Stimulated activated CD8-positive, alpha-beta memory T cell treated with anti-CD3 and anti-CD28 coated beads, Interleukin-7, amount 100 ng/mL, for 24 hours (primary cell): ENCODE measurements around the gene DNASE1L1.
"Not testable (repeated sequence)": the region's sequence is repeated elsewhere in the genome, so short reads cannot be mapped to it uniquely, and the experiment has no call there.

Experiments used
- DNase-seq: peaks from one replicate; pipeline ENCODE4 v3.0.0-alpha.2; 2020; ENCODE audit warnings: low read depth

DNASE1L1 gene

DNA sequence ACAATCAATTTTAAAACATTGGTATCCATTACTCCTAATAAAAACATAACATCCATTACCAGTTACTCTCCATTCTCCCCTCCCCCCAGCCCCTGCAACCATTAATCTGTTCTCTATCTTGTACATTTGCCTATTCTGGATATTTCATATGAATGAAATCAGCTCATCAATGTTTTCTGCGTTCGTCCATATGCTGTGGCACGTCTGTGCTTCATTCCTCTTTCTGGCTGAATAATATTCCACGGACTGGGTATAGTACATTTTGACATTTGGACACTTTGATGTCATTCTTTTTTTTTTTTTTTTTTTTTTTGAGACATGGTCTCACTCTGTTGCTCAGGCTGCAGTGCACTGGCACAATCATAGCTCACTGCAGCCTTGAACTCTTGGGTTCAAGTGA is 5.2 kb downstream of the DNASE1L1 start:
- DNase-seq: no peak

- DNase-seq: no peak
Measured at GRCh38 chrX:154403192-154403591, 5.9 kb downstream of the DNASE1L1 start.

DNA sequence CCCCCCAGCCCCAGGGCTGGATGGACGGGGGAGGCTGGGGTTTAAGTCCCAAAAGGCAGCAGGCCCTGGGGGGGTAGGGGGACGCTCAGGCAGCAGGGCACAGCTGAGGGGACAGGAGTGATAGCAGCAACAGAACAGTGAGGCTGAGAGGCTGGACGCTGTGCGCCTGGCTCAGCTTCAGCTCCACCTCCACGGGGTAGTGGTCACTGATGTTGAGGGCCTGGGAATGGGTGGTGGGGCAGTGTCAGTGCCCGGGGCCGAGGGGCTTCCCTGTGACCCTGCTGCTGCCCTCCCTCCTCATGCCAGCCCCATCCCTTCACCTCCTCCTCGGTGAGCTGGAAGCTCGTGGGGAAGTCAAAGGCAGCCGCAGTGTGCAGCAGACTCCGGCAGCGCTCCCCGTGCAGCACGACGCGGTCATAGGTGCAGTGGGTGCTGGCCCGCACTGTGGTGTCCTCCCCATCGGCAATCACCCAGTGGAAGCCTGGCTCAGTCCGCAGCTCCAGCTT is 6.4 kb downstream of the DNASE1L1 start:
- DNase-seq: no peak

DNA sequence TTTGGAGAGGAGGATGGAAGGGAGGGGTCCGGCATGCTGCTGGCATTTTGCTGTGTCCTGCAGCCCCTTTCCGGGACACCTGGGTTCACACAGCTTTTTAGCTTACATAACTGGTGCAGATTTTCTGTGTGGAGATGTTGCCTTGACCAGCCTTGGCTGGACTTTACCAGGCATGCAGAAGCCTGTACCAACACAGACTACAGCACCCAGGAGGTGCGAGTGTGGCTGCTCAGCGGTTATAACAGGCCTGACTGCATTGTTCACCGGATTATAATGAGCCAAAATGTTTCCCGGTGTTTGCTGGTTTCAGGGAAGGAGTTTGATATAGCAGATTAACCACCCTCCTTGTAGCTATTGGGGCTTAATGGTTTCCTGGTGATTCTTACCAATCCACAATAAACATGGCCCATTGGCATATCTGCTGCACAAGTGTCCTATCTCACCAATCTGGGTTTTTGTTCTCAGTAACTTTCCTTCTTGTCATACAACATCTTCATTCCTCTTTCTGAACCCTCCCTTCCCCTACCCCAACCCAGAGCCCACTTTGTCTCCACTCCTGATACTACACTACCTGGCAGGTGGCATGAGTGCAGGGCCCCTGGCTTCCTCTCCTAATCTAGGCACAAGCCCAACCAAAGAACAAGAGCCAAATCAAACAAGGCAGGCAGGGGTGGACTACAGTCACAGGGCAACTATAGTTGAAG is 7.0 kb downstream of the DNASE1L1 start:
- DNase-seq: no peak

DNA sequence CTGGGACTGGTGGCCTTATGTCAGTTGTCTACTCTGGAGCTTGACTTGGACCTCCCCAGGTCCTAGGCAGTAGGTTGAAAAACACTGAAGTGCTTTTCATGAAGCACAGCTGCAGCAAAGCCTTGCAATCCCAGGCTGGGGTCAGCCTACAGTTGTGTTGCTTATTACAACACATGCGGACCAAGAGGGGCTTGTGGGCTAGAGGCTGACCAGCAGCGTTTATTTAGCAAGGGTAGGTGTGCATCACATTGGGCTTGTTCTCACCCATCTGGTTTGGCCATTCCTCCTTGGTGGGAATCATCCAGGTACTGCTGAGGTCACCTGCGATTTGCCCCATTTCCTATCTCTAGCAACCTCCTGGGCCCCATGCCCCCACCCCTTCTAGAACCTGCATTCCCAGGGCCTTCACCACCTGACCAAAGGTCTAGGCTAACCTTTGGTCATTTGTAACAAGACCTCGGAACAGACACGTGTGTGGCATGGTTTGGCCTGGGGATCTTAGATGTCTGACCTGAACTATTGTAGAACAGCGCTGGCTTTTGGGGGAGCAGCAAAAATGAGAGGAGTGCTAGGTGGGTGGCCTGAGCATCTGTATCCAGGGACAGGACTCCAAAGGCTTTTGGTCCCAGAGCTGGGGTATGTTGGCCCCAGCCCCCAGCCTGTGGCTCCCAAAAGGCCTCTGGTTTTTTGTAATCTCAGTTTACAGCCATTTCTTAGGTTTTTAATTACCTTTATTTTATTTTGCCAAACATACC is 7.8 kb downstream of the DNASE1L1 start:
- no peak for DNase-seq

DNA sequence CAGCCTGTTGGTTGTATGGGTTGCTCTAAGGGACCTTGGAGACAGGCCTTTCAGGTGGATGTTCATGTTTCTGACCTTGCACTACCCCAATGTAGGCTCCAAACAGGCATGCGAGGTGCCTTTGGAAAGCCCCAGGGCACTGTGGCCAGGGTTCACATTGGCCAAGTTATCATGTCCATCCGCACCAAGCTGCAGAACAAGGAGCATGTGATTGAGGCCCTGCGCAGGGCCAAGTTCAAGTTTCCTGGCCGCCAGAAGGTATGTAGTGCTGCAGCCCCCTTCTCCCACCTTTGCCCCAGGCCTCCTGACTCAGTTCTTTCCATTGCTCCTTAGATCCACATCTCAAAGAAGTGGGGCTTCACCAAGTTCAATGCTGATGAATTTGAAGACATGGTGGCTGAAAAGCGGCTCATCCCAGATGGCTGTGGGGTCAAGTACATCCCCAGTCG is 8.7 kb downstream of the DNASE1L1 start:
- DNase-seq: not testable (repeated sequence)

- no peak for DNase-seq
Measured at GRCh38 chrX:154399527-154400368, 9.3 kb downstream of the DNASE1L1 start.

DNA sequence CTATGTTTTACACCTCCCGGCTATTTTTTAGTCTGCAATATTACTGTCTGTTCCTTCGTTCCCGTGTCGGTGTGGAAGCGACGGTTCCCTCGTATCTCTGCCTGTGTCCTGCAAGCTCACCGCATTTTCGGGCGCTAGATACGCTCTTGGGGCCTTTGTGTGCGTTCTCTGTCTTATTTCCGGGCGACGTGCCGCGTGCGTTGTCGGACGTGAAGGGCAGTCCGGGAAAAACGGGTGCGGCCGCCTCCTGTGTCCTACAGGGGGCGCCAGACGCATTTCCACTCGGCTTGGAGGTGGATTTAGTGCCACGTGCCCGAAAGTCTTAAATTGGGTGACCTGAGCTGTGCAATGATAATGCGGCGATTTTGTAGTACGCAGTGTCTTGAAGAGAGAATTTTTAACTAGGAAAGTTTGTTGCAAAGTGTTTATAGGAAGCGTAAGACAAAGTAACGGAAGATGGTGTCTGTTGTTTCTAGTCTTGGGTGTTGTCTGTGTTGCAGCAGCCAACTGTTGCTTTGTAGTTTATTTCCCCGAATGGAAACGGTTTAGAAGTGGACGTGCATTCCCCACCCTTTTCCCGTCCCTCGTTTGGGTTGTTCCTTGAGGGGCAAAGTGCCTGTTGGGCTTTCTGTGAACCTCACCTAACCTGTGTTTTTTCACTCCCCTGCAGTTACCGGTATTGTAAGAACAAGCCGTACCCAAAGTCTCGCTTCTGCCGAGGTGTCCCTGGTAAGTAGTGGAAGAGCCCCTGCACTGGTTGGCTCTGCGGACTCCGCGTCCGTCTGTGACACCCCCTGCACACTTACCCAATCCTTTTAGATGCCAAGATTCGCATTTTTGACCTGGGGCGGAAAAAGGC is 10.2 kb downstream of the DNASE1L1 start:
- peak; percentile 51 for DNase-seq

GRCh38 chrX:154397888-154398667 is 11.0 kb downstream of the DNASE1L1 start, which contains the start of gene RPL10:
Gene RPL10, plus strand, starts transcription at chrX:154398377. Its CDS starts 143 bp downstream, at chrX:154398520.
- peak; percentile 65 for DNase-seq

GRCh38 chrX:154396973-154397887 is 11.8 kb downstream of the DNASE1L1 start:
- peak; percentile 45 for DNase-seq

- DNase-seq: not testable (repeated sequence)
Measured at GRCh38 chrX:154396363-154396762, 12.7 kb downstream of the DNASE1L1 start.

GRCh38 chrX:154389812-154390747 is 19.0 kb downstream of the DNASE1L1 start:
- not testable (repeated sequence) for DNase-seq

DNA sequence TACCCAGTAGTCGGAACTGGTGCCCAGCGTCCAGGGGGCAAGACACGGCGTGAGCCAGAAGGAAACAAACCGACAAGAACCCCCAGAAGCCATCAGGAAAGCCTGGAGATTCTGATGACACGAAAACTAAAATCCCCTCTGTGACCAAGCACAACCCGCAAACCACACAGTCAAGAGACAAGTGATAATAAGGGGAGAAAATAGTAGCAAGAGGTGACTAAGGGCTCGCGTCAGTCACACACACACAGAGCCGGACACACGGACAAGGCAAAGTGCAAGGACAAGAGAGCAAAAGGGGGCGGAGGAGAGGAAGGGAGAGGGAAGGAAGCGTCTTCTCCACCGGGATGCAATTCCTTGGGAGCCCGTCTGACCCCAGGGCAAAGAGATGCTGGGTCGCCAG is 20.4 kb downstream of the DNASE1L1 start:
- not testable (repeated sequence) for DNase-seq

- DNase-seq: not testable (repeated sequence)
Measured at GRCh38 chrX:154388094-154388493, 21.0 kb downstream of the DNASE1L1 start.

DNA sequence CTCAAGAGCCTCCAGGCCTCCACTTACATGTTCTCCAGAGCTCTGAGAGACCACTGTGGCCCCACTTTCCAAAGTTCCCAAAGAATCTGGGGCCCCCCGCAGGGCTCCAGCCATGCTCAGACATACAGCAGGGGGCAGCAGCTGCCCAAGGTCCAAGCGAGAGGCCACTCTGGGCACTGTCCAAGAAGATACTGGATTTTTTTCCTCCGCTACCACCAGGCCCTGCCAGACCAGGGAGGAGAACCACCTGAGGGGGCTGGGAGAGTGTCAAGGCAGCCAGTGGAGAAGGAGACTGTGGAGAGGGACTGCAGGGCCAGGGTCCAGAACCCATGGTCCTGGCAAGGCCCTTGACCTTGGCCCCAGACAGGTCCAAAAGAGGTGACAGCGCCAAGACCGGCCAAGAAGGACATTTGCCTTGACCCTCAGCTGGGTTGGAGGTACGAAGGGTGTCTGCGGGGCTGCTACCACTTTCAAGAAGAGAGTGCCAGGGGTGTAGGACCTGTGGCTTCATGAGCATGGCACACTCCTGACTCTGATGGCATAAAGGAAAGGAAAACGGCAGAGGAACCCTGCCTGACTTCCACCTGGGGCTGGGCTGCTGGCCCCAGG is 24.7 kb downstream of the DNASE1L1 start:
- DNase-seq: no peak

DNA sequence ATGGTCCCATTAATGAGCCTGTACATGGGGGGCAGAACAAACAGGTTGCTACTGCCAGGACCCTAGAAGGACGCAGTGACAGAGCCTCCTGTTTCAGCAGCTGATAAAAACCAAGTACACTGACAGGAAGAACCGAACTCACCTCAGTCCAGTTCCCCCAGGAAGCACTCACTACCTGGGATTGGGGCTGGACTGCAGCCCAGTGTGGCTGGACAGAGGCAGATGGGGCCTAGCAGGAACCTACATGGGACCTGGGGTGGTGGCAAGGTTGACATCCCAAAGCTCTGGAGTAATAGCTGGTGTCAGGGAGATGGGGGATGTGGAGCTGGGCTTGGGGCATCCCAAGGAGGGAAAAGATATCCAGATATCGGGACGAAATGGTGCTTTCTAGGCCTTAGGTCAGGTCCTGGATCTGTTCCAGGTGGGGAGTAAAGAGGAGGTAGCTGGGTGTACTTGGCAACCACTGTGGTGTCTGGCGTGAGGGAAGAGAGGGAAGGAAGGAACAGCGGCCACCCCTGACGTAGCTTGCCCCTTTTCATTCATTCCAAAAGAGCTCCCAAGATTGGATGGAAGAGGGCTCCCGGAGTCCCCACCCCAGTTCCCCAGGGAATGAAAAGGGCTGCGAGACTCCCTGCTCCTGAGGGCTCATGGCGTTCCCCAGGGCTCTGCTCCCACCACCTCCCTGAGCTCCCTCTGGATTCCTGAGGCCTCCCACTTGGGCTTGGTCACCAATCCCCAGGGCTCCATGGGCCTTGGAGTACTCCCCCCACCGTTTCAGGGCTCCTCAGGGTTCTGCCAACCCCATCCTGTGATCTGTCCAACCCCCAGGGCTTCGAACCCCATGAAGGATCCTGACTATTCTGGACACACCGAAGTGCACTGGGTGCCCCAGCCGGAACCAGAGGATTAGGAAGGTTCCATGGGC is 25.4 kb downstream of the DNASE1L1 start:
- no peak for DNase-seq
